GM19239 (cell line): ENCODE results near the gene CNKSR3.

Source experiments
- DNase-seq: peaks from one replicate; pipeline ENCODE4 v3.0.0; 2011; ENCODE audit warnings: low spot score; ENCODE audit not compliant: insufficient read length
- FAIRE-seq: peaks from 2 replicates; lab custom pipeline; 2011; peaks lifted over from hg19 to GRCh38; lab: Jason Lieb, UNC

CNKSR3 gene

DNA sequence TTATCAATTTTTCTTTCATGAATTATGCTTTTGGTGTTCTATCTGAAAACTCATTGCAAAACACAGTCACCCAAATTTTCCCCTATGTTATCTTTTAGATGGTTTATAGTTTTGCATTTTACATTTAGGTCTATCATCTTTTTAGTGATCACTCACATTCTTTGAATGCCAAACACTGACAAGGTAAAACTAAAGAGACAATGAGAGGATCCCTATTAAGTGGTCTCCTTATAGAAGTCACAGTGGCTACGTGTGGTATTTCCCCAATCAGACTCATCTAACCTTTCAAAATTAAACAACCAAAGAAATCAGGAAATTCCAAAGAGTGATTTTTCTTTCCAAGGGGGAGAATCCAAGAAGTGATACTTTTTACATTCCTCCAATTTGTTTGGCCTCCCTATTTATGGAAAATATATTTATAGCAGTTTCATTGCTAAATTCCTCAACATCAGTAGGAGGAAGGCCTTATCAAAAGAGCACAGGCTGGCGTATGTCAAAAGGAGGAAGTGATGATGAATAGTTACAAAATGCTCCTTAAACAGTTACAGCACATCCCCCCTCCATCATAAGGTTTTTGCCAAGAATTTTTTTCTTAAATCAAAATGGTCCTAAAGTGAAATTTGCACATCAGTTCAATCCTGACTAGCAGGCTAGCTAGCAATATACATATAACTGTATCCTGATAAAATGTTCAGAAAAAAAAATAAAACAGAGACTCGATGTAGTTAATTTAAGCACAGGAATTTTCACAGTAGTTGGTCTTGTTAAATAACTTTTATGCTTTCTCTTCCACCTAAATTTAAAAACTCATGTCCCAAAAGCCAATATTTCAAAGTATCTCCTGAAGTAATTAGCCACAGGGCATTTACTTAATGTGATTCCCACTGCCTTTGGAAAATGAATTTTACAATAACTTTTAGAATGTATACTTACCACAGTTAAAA, 77.7 kb downstream of the CNKSR3 start:
- FAIRE-seq (no peak), DNase-seq (no peak)

DNA sequence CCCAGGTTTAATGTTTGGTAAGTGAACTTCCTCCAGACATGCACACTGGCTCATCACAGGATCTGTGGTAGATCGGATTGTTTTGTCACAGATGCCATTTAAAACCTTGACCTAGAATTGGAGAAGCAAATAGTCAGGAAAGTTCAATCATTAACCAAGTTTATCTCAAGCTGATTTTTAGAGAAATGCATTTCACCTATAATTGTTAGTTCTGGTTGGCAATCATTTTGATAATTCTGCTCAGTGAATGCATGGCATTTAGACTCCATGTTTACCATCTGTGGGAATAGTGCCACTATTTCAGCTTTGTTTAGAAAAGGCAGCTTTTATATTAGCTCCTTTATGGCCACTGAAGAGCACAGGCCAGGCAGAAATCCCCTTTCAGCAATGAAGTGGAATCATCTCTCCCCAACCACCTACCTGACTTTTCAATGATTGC, 80.0 kb downstream of the CNKSR3 start:
- no peak for FAIRE-seq
- DNase-seq, result no peak

DNA sequence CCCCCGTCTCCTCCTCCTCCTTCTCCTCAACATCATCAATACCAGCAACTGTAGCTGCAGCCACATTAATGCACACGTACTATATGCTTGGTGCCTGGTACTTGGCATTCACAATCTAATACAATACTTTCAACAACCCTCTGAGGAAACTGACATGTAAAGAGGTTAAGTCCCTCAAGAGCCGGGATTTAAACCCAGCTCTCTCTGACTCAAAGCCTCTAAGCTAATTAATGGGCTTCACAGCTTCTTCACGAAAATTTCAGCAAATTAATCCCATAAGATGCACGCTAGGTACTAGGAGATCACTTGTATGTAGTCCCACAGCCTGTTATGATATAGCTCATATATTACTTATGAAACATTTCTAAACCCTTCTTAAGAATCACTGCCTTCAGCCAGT, 80.8 kb downstream of the CNKSR3 start:
- FAIRE-seq (no peak), DNase-seq (no peak)

DNA sequence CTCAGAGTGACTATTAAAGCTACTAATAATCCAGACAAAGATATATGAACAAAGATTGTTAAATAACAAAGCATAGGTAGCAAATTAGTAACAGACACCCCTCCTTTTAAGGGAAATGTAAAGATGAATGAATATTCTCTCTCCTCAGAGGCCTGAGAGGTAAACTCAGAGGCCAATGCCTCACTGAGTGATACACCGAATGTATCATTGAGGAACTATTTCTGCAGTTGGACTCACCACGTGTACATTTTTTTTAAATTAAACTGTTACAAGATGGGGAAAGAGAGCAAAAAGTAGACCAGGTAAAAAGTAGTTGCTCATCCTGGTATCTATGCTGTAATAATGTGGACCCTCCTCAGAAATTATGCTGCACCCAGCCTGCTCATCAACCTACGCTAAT, 81.6 kb downstream of the CNKSR3 start:
- FAIRE-seq (no peak), DNase-seq (no peak)

DNA sequence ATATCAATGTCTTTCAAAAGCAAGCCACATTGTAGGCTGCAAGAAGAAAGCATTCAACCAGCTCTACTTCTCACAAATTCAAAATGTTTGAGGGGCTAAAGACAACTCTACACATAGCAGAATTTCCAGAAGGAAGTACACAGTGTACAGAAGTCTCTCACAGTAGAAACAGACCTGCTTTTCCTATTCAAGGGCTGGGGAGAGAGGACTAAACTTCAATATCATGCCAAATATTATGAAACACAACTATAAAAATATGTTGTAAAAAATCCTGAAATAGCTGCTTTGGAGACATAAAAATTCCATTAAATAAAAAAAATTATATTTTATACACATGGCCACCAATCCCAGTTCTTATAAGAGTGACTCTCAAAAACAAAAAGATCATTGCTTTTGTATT, 83.0 kb downstream of the CNKSR3 start:
- DNase-seq (no peak), FAIRE-seq (no peak)

DNA sequence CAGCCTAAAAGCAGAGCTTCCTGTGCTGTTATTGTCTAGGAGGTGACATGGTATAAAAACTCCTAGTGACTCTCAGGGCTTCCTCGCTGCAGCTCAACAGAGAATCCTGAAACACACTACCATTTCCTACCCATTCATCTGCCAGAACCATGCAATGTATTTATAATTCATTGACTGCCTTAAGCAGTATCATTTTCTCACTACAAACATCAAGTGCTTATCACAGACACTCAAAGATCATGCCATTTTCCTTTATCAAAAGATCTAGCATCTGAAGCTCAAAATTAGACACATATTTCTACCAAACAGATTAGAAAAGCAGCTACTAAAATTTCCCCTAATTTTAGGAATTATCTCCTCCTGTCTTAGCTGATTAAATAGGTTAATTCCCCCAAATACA, 83.5 kb downstream of the CNKSR3 start:
- no peak for FAIRE-seq
- no peak for DNase-seq

- no peak for FAIRE-seq
Observed at GRCh38 chr6:154425034-154425433, 85.5 kb downstream of the CNKSR3 start.

DNA sequence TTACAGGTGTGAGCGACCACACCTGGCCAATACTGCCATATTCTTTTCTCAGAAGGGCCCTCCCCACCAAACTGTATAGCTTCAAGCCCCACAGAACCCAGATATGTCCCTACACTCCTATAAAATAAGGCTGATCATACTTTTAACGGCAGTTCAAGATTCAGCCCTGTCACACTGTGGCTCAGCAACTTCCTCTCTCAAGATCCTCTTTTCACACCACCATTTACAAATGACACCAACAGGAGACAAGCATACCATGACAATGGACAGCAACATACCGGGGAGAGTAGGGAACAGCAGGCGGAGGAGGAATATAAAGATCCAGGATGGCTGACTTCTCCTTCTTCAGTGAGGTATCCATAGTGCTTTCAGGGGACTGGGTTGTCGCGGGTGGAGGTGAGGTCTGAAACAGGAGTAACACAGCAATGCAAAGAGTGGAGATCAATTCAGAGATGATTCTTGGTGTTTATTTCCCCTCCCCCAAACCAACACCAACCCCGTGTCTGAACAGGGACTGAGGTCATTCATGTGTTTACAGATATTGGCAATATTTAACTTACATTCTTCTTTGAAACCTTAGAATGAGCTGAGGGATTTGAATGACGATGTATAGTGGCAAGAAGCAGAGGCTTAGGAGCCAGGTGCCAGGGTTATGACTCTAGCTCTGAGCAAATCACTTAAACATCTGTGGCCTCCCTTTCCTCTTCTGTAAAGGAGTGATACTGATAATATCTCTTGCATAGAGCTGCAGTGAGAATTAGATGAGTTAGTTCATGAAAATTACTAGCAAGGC, 96.3 kb downstream of the CNKSR3 start:
- peak; percentile 76 for FAIRE-seq
- no peak for DNase-seq

More at GRCh38 chr6:154425034-154425433, 85.5 kb downstream of the CNKSR3 start:
- no peak for DNase-seq

DNA sequence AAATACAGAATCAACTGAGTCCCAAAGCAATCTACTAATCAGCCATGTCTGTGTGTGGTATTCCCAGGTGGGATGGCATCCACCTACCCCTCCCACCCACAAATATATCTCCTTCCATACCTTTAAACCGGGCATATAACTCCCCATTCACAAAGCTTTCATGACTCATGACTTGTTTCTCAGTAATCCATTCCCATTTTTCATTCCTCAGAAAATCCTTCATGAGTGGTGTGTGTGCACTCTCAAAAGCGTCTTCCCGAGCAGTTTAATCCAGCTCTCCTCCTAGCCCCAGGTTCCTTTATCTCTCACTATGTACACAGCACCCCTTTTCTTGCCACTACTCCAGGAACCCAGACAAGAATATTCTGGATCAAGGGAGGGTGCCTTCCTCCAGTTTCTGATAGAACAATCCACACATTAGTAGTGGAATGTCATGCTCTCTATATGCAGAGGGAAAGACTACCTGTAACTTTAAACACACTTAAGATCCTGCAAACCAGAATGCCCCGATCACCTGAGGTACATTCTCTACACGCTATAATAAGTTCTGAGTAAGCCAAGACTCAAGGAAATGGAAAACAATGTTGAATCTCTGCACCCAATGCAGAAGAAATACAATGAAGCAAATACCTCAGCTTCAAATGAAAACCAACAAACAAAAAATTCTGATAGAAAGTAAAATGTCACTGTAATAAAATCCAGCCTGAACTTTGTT, 98.2 kb downstream of the CNKSR3 start:
- FAIRE-seq (no peak), DNase-seq (no peak)

DNA sequence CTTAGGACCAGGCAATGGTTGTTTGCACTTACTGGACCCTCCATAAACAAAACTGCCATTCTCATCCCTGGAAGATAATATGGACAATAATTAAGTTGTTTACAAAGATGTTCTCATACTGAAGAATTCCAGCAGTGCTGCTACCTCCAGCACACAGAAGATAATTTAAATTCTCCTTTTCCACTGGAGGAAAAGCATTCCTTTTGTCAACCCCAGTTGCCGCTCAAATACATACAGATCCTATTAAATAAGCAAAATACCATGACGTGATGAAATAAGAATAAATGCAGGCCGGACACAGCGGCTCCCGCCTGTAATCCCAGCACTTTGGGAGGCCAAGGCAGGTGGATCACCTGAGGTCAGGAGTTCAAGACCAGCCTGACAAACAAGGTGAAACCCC, 99.4 kb downstream of the CNKSR3 start:
- FAIRE-seq (no peak), DNase-seq (no peak)

DNA sequence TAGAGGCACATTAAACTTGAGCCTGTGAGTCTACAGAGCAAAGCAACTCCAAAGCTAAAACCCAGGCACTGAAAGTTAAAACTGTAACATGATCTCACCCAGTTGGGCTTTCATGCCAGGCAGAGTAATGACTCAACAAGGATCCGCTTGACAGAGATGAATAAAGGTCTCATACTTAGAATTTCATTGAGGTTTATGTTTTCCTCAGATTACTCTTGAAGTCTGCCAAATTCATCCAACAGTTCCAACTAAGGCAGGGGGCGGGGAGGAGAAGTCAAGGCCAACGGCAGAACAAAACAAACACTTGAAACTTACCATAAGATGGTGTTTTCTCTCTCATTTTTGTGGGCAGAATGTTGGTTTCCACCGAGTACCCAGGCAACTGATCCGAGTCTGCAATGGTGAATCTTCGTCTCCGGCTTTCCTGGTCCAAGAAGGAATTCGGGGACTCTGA, 99.8 kb downstream of the CNKSR3 start:
- no peak for DNase-seq
- FAIRE-seq, result no peak

DNA sequence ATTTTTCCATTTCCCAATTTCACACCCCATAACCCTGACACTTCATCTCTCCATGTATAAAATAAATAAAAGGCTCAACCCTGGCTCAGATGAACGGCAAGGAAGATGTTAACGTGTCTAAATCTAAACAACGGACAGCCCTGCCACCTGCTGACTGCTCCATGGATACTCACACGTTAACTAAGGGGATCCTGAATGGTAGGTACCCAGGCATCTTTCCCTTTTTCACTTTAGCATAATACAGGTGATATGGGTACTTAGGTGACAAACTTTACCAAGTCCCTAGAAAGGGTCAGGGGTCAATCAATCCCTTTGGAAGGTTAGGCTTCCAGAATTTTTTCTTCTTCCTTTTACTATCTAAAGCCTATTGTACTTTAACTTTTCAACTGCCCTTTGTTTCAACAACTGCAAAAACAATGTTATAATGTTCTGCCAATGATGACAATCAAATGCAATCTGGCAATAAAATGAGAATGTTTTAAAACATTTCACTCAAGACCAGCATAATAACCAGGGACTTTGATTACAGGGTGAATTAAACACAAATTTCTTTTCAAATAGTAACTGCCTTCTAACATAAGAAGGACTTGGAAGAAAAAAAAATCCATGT, 101.5 kb downstream of the CNKSR3 start:
- DNase-seq (no peak), FAIRE-seq (no peak)

- DNase-seq, result no peak
- no peak for FAIRE-seq
Observed at GRCh38 chr6:154407440-154407839, 103.0 kb downstream of the CNKSR3 start.

GRCh38 chr6:154406869-154407268, 103.6 kb downstream of the CNKSR3 start:
- DNase-seq (no peak), FAIRE-seq (no peak)

GRCh38 chr6:154406301-154406700, 104.2 kb downstream of the CNKSR3 start:
- FAIRE-seq, result no peak

GRCh38 chr6:154404791-154405400, 105.6 kb downstream of the CNKSR3 start:
- no peak for FAIRE-seq
- no peak for DNase-seq

More at GRCh38 chr6:154406301-154406700, 104.2 kb downstream of the CNKSR3 start:
- no peak for DNase-seq

GRCh38 chr6:154403788-154404187, 106.7 kb downstream of the CNKSR3 start:
- no peak for FAIRE-seq
- DNase-seq, result no peak

DNA sequence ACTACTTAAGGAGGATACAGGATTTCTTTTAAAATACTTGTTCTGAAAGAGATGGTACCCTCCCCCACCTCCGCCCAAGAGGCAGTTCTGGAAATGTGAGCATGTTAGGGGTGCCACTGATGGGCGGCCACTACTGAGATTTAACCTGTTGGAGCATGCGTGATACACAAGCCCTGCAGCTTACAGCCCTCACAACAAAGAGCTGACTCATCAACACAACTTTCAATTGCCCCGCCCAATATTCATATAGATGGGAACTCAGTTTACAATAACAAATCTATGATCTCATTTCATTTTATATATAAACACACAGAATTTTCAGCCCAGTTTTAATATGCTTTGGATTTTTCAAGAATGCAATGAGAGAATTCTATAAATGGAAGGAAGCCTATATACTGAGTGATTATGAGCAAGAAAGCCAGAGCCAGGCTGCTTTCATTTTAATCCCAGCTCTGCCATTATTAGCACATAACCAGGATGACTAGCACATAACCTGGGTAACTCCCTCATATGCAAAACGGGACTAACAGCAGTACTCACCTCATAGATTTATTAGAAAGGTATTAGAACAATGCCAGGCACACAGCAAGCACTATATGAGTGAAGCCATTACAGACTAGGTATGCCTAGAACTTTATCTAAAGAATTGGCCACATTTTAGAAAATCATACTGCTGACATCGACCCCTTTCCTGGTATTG, 108.3 kb downstream of the CNKSR3 start:
- FAIRE-seq (no peak), DNase-seq (no peak)

- FAIRE-seq (no peak), DNase-seq (no peak)
Observed at GRCh38 chr6:154399097-154399496, 111.4 kb downstream of the CNKSR3 start.
